COLO829 (cell line): ENCODE measurements around the gene SNX9.
"Not testable (repeated sequence)": the region's sequence is repeated elsewhere in the genome, so short reads cannot be mapped to it uniquely, and the experiment has no call there.

Experiments
- DNase-seq: peaks from one replicate; pipeline ENCODE4 v3.0.0; 2012; ENCODE audit warnings: low spot score

SNX9 gene

DNA sequence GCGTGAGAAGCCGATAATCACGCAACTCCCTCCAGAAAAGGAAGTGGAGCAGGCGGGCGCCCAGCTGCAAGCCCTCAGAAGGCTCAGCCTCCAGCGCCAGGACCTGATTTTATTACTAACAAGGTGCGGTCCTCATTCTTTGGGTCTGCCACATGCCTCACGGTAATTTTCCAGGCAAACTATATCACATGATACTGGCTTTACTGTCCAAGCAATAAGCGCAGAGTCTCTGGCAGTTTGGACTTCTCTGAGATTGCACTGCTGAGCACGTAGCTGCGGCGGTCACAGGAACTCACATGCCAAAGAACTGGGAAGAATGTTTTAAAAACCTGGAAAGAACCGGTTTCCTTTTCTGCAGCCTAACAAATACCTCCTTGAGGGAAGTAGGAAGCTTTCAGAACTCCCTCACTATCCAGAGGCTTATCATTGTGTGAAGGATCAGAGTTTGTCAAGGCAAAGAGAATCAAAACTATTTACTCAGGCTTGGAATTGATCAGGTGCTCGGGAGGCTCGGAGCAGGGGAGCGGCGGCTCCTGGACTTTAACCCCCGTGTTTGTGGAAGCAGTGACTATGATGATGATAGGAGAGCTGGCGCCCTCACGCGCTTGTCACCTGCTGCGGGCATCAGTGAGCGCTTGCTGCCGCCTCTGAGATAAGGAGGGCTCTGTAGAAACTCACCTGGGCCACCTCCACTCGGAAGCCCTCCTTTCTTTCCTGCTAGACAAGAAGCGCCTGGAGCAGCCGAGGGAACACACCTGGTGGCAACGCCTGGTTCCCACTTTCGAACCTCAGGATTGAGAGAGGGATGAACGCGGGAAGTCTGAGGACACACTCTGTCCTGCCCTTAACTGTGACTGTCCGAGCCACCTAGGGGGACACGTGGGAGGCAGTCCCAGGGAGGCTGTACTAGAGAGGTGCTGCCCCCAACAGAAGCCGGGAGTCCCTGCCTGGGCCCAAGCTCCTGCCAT, 131.4 kb downstream of the SNX9 start:
- DNase-seq = no peak

DNA sequence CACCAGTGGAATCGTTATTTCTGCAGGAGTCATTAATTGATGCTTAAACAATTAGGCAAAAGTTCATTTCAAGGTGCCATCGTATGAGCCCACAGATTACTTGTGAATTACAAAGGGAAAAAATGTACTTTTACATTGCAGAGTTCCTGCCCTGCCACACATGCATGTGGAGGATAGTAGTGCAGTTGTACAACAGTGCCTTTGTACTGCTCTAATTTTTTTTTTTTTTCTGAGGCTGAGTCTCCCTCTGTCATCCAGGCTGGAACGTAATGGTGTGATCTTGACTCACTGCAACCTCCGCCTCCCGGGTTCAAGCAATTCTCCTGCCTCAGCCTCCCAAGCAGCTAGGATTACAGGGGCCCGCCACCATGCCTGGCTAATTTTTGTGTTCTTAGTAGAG, 132.6 kb downstream of the SNX9 start:
- peak; percentile 17 for DNase-seq

DNA sequence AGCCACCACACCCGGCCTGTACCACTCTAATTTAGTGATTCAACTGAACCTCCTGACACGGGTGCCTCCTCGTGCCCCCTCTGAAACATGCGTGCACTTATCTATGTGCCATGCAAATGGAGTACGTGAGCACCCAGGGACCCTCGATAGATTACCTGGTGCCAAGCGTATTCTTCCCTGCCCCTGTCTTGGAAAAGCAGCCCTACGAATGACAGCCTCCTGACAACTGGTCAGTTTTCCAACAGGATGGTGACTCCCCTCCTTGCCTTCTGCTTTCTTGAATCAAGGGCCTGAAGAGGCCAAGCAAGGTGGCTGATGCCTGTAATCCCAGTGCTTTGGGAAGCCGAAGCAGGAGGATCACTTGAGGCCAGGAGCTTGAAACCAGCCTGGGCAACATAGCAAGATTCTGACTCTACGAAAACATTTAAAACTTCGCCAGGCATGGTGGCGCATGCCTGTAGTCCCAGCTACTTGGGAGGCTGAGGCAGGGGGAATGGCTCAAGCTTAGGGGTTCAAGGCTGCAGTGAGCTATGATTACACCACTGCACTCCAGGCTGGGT, 133.2 kb downstream of the SNX9 start:
- no peak for DNase-seq

DNA sequence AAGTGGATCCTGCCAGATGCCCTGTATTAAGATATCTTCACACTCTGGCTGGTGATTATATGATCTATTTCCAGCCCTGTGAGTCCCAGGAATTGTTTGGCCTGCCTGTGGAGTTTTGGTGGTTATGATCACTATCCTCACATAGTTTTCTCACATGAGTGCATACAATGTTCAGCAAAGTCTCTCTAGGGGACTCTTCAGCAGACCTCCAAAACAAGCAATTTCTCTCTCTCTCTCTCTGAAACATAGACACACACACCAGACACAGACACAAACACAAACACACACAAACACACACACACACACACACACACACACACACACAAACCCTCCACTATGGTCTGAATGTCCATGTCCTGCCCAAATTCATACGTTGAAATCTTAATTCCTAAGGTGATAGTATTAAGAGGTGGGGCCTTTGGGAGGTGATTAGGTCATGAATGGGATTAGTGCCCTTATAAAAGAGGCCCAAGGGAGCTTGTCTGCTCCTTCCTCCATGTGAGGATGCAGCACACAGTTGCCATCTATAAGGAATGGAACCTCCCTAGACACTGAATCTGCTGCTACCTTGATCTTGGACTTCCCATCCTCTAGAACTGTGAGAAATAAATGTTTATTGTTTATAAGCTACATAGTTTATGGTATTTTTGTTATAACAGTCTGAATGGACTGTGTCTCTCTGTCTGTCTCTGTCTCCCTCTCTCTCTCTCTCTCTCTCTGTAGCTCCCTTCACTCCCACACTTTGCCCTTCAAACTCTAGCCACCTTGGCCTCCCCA, 136.6 kb downstream of the SNX9 start:
- DNase-seq = no peak

DNA sequence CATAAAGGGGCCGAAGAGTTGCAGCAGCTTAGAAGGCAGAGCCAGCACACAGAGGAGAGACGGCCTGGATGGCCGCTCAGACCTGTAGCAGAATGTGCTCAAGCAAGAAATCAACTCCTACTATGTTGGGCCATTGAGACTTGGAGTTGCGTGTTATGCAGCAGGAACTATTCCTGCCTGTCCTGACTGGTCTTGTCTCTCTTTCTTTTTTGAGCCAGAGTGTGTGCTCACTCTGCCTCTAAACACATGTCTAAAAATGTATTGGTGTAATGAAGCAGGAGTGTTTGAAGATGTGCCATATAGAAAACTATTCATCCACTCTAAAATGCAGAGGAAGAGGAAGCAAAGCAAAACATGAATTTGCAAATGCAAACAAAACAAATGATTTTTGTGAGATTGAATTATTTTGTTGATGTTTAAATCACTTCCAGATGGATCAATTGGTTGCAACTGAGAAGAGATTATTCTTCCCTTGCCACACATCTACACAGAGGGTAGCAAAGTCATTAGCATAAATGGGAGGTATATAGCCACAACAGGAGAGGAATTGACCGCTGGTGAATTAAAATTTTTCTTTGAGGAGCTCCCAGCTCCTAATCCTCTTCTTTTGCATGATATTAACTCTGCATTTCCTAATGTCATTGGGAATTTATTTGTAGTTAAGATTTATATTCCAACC, 138.2 kb downstream of the SNX9 start:
- DNase-seq = no peak

DNA sequence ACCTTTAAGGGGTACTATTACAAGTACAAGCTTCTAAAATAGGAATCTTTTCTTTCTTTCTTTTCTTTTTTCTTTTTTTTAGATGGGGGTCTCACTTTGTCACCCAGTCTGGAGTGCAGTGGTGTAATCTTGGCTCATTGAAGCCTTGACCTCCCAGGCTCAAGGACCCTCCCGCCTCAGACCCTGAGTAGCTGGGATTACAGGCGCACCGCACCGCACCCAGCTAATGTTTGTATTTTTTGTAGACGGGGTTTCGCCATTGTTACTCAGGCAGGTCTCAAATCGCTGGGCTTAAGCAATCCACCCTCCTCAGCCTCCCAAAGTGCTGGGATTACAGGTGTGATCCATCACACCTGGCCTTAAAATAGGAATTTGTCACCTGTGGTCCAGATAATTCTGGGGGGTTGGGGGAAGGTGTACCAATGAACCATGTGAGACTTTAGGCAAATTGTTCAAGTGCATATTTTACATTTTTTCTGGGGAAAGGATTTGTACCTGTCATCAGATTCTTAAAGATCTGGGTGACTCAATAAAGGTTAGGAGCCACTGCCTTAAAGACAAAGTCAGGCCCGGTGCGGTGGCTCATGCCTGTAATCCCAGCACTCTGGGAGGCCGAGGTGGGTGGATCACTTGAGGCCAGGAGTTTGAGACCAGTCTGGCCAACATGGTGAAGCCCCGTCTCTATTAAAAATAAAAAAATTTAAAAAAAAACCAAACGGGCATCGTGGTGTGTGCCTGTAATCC, 139.0 kb downstream of the SNX9 start:
- no peak for DNase-seq

DNA sequence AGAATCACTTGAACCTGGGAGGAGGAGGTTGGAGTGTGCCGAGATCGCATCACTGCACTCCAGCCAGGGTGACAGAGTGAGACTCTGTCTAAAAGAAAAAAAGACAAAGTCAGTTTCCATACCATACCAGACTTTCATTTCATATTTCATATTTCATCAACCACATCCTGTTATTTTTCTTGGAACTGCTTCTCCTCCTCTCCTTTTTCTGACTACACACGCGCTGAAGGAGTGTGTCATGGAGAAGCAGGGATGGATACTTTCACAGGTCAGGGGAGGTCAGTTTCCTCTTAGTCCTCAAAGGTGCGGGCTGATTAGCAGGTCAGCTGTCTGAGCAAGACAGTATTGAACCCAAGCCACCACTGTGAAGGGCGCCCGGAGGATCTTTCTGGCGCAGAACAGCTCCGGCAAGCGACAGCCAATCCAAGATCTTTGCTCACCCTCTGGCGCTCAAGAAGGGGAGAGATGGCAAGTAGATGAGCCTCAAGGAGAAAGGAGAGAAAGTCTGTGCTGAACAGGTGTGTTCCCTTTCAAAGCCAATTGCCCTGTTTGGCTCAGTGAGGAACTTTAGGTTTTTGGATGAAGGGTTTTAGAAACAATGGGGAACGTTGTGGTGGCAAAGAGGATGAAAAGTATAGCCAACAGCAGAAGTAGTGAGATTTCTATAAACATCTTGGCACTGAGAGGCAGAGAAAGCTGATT, 139.7 kb downstream of the SNX9 start:
- no peak for DNase-seq

DNA sequence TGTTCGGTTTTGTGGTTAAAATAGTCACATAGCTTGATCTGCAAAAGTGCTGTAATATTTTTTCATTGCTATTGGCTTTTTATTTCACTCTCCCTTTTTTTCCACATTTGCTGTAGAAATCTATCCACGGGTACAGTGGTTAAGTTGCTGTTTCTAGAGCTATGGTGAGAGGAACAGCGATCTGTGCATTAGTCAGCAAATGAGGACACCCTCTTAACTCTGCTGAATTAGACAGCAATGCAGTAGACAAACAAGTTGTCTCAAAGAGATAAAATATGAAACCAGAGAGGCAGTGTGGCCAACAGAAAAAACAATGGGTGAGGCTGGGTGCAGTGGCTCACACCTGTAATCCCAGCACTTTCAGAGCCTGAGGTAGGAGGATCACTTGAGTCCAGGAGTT, 141.1 kb downstream of the SNX9 start:
- no peak for DNase-seq

DNA sequence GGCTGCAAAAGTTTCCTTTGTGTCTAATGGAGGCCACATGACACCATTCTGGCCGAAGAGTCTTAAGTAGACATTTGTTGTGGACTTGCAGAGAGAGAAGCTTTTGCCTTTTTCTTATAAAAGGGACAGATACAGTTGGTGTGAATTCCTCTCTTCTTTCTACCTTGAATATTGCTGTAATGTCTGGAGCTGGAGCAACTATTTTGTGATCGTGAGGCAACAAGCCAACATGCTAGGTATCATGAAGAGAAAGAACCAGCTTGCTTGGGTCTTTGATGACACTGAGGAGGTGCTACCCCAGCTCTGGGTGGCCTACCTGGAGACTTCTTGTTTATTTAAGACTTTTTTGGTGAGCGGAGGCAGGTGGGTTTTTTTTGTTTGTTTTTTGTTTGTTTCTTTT, 142.3 kb downstream of the SNX9 start:
- no peak for DNase-seq

DNA sequence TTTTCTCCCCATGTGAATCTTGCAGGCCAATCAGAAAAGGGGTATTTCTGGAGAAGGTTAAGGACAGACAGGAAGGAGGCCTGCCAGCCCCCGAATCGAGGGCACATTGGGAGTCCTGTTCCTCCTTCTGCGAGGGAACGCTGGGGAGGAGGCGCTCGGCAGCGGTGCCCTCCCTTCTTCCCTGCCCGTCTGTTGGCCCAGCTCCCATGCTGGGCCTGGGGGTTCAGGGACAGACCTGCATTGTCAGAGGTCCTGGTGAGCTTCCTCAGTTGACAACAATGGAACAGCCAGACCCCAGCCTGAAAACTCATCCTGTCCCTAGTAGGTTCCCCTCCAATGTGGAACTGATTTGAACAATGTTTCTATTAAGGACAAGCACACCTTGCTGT, 143.5 kb downstream of the SNX9 start:
- no peak for DNase-seq

DNA sequence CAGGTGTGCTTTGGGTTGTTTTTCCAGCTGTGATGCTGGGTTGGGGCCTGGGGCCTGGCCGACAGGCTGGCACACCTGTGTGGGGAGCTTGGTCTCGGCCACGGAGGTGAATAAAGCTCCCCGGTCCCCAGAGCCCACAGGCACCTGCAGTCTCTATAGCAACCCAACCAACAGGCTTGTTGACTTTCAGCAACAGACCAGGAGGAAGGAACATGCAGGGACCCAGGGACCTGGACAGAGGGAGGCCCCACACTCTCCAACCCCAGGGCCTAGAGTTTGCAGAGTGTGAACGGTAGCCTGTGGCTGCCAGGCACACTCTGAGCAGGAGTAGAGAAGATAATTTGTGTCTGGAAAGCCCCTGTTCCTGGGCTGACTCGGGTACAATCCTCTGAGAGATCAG, 144.0 kb downstream of the SNX9 start:
- no peak for DNase-seq

DNA sequence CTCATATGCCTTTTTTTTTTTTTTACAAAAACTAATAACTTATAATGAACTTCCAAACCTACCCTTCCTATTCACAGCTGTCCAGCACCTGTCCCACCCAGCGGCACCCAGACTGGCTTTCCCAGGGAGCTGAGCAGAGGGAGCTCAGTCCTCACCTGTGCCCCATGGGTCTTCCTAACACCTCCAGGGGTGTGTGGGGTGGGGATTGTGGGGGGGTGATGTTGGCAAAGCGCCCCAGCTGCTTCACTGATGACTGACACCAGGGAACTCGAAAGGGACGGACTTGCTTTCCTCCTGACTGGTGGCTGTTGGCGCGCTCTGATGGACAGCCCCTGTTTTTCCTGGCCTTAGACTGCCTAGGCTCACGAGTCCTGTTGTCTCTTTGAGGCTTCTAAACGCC, 144.4 kb downstream of the SNX9 start:
- DNase-seq = no peak

DNA sequence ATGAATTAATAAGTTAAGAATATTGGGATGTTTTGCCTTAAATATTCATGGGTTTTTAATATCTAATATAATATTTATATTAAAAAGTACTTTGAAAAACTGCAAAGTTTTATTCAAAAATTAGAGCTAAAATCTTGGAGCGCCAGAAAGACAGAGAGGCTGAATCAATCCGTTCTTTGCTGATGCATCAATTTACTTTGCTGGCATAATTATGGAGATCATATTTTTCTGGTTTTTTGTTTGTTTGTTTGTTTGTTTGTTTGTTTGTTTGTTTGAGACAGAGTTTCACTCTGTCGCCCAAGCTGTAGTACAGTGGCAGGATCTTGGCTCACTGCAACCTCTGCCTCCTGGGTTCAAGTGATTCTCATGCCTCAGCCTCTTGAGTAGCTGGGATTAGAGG, 149.1 kb downstream of the SNX9 start:
- DNase-seq = not testable (repeated sequence)

DNA sequence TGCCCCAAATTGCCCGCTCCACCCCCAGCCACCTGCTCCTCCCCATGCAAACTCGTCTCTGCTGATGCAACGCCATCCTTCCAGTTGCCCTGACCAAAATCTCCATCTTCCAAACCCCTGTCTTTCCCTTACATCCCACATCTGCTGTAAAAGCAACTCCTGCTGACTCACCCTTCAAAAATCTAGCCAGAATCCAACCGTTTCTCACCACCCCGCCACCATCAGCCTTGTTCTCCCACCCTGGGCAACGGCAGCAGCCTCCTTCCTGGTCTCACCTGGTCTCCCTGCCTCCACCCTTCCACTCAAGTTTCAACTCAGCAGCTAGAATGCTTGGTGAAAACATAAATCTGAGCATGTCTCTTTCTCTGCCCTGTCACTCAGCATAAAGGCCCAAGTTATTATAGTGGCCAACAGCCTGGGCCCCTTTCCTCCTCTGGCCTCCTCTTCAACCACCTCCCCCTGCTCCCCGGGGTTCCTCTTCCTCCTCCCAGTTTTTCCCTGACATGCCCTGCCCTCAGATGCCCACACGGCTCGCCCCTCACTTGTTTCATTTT, 151.4 kb downstream of the SNX9 start:
- no peak for DNase-seq

DNA sequence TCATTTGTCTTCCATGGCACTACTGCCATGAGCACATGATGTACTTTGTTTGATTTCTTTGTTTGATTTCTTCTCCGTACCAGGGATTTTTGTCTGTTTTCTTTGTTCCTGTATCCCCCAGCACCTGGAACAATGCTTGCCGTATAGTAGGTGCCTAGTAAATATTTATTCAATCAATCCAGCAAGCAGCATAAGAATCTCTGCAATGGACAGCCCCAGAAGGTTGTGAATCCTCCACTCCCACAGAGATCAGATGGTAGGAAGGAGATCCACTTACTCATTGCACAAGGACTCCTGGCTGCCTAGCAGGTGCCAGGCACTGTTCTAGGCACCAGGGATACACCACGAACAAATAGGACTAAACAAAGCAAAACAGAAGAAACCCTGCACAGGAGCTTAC, 151.9 kb downstream of the SNX9 start:
- no peak for DNase-seq

DNA sequence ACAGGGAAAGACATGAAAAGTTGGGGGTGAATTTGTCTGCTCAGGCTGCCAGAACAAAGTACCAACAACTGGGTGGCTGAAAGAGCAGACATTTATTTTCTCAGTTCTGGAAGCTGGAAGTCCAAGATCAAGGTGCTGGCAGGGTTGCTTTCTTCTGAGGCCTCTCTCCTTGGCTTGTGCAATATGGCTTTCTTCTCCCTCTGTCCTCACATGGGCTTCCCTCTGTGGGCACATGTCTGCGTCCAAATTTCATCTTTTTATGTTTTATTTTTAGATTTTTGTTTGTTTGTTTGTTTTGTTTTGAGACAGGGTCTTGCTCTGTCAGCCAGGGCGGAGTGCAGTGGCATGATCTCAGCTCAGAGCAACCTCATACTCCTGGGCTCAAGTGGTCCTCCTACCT, 152.4 kb downstream of the SNX9 start:
- DNase-seq = no peak

DNA sequence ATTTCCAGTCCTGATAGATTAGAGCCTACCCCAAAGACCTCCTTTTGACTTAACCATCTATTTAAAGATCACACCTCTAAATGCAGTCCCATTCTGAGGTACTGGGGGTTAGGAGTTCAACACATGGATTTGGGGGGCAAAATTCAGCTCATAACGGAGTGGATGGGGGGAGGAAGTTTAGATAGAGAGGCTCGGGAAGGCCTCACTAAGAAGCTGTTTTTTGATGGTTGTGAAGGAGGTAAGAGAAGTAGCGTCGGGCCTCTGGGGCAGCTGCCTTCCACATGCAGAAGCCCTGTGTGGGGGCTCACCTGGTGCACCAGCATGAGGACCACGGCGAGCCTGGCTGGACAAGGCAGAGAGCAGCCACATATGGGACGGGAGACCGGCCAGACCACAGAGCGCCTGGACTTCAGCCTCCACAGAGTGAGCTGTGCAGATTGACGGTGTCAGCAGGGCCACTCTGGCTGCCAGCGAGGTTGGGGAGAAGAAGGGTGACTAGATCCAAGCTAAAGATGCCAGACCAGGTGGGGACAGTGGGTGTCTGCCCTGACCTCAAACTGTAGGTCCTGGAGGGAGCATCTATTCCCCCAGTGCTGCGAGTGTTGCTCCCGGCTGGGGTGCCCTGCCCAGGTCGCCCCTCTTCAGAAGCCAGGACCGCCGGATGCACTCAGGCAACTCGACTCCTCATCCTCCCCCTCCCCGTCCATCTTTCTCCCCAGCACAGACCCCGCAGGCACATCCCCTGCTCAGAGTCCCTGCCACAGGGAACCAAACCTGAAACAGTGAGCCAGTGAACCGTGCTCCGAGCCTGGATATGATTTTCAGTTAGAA, 153.5 kb downstream of the SNX9 start:
- no peak for DNase-seq

DNA sequence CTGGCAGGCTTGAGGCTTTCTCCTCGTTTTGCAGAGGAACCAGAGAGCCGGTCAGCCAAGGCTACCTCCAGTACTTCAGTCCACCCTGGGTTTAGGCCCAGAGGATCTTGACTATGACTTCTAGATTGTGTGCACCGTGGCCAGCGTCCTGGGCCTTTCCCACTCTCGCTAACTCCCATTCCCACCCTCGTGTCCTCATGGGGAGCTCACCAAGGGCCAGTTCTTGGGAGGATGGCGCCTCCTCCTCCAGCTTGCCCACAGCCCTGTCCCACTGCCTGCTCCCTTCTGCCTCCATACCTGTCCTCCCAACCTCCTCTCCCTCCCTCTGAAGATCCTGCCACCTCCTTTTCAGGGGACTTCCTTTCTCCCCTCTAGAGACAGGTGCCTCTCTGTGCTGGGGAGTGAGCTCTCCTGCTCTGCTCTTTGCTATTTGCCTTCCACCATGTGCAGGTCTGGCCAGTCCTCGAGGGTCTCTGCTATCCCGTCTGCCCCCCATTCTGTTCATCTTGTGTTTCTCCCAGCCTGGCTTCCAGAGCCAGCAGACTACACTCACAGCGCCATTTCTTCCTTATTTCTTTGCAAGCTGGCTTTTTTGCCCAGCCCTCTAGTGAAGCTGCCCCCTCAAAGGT, 154.2 kb downstream of the SNX9 start:
- DNase-seq = no peak

DNA sequence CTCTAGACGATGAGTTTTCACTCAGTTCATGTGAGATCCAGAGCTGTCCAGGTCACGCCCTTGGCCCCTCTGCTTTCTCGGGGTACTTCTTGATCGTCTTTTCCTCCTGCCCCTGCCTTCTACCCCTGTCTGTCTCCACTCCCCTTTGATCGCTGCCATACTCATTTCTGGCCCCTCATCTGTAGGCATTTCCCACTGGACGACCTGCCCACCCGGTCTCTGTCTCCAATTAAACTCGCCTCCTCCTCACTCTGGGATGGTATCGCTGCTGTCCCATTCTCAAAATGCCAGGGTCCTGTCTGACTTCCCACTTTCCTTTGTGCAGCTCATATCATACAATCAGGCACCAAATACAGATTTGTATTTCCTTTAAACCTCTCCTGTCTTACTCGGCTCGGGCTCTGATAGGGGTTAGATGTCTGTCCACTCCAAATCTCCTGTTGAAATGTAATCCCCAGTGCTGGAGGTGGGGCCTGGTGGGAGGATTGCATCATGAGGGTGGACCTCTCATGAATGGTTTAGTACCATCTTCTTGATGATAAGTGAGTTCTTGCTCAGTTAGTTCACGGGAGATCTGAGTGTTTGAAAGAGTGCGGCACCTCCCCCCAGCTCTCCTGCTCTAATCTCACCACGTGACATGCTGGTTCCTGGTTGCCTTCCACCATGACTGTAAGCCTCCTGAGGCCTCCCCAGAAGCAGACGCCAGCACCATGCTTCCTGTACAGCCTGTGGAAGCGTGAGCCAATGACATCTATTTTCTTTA, 155.2 kb downstream of the SNX9 start:
- no peak for DNase-seq
